ENCODE data around the gene NALCN.

NALCN gene

DNA sequence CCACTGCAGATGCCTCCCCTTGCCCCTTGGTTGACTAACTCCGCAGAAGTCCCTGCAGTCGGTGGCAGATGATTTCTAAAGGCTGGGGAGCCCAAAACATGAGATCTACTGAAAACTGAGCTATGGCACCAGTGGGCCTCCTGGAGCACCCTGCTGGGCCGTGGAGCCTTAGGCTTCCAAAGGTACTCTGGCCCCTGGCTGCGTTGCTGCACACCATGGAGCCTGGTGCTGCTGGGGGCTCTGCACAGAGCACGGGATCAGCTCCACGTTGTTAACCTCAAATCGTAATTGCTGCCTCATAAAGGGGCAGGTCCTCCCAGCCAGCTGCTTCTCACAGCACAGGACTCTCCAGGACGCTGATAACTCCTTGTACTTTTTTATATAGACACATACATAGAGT lies 357.5 kb downstream of the NALCN start:
- Histone ChIP-seq H3K36me3 (ENCODE audit: control insufficient read depth, insufficient read depth, low read length) (no peaks in the 10 kb centered on the region), H3K27me3 (replicated peaks; ENCODE audit: control insufficient read depth, insufficient read depth, low read length) (no peaks in the 10 kb centered on the region), H3K4me3 (replicated peaks; ENCODE audit: low read depth, low read length) (no peak overlapping the region)
- TF ChIP-seq CTCF (IDR thresholded peaks at IDR 0.05; ENCODE audit: insufficient read depth, low read length, poor library complexity, severe bottlenecking) = no peak
- DNase-seq (ENCODE audit: extremely low read depth, insufficient read length) = no peak

DNA sequence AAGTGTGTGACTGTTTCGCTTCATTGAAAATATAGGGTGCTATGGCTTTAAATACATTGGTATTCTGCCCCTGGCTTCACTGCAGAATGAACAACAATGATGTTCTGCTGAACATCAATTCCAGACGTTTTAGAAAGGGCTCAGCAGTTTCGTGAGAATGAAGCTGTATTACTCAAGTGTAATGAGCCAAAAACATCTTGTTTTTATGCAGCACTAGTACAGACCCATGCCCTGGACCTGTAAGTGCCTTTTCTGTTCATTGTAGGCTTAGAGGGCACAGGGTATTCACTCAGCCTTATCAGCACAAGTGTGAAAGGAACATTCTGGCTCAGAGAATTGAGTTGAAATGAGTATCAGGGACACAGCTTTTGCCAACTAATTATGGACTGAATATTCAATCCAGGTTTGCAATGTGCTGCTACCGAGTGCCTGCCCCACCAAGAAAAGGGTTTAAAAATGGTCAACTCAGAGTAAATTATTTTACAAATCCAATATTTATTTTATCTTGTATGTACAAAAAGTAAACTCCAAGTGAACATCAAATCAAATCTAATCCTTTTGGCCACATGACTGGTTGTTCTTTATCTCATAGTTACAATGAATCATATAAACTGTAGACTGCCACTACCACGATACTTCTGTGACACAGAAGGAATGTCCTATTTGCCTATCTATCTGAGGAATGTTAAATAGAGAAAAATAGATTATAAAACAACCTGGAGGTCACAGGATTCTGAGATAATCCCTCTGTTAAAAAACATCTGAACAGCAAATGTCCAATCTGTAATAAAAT lies 362.8 kb downstream of the NALCN start:
- TF ChIP-seq CTCF (IDR thresholded peaks at IDR 0.05; ENCODE audit: insufficient read depth, low read length, poor library complexity, severe bottlenecking) = no peak
- no peaks in the 10 kb centered on the region for H3K27me3 ChIP-seq (replicated peaks; ENCODE audit: control insufficient read depth, insufficient read depth, low read length)
- no peaks in the 10 kb centered on the region for H3K36me3 ChIP-seq (ENCODE audit: control insufficient read depth, insufficient read depth, low read length)
- no peak for DNase-seq (ENCODE audit: extremely low read depth, insufficient read length)
- H3K4me3 ChIP-seq (replicated peaks; ENCODE audit: low read depth, low read length) = no peak overlapping the region

DNA sequence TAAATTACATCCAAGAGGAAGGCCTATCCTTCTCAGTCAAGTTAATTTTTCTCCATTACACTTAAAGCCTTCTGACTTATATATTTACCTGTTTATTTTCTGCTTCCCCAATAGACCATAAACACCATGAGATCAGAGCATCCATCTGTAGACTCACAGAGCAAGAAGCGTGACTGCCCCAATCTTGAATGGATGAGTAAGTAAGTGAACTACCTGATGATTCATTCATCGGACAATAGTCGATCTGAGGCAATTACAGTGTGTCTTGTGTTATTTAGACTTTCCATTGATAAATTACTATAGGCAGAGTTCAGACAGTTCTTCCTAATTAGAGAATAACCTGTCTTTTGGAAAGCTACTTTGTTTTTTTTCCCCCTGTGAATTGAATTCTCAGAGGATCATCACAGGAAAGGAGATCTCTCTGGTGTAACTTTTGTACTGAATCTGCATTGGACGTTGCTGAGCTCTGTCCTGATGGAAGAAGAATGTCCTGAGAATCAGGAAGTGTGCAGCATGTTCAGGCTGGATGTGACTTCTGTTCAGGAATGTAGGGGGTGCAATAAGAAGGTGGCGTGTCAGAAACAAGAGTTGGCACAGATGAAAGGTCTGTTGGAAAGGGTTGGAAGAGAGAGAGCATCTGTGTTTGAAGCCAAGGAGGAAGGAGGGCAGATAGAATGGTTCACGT lies 367.0 kb downstream of the NALCN start:
- no peak for DNase-seq (ENCODE audit: extremely low read depth, insufficient read length)

GRCh38 chr13:101036546-101036945 lies 379.8 kb downstream of the NALCN start:
- H3K4me3 ChIP-seq (replicated peaks; ENCODE audit: low read depth, low read length) = no peak overlapping the region
- no peak for DNase-seq (ENCODE audit: extremely low read depth, insufficient read length)
- H3K36me3 ChIP-seq (ENCODE audit: control insufficient read depth, insufficient read depth, low read length) = no peaks in the 10 kb centered on the region
- no peak for TF ChIP-seq CTCF (IDR thresholded peaks at IDR 0.05; ENCODE audit: insufficient read depth, low read length, poor library complexity, severe bottlenecking)
- H3K27me3 ChIP-seq (replicated peaks; ENCODE audit: control insufficient read depth, insufficient read depth, low read length) = no peaks in the 10 kb centered on the region

More for the DNA sequence above, 367.0 kb downstream of the NALCN start:
- H3K4me3 ChIP-seq (replicated peaks; ENCODE audit: low read depth, low read length) = no peak overlapping the region
- no peaks in the 10 kb centered on the region for H3K36me3 ChIP-seq (ENCODE audit: control insufficient read depth, insufficient read depth, low read length)
- TF ChIP-seq CTCF (IDR thresholded peaks at IDR 0.05; ENCODE audit: insufficient read depth, low read length, poor library complexity, severe bottlenecking) = no peak
- H3K27me3 ChIP-seq (replicated peaks; ENCODE audit: control insufficient read depth, insufficient read depth, low read length) = no peaks in the 10 kb centered on the region

GRCh38 chr13:101035119-101035620 lies 381.1 kb downstream of the NALCN start:
- H3K36me3 ChIP-seq (ENCODE audit: control insufficient read depth, insufficient read depth, low read length) = no peaks in the 10 kb centered on the region
- no peak for DNase-seq (ENCODE audit: extremely low read depth, insufficient read length)
- H3K4me3 ChIP-seq (replicated peaks; ENCODE audit: low read depth, low read length) = no peak overlapping the region
- TF ChIP-seq CTCF (IDR thresholded peaks at IDR 0.05; ENCODE audit: insufficient read depth, low read length, poor library complexity, severe bottlenecking) = no peak
- H3K27me3 ChIP-seq (replicated peaks; ENCODE audit: control insufficient read depth, insufficient read depth, low read length) = no peaks in the 10 kb centered on the region
